HepG2 (cell line): ENCODE results near the gene SCYGR2. TPM values are rescaled to one million over a fixed set of nuclear protein-coding genes. Genes with fewer than 3 reads are reported as not detected.

Experiments
- ATAC-seq: fragments of 200-7000 bp; cut with Tn5 transposase; 3 replicates; pipeline ENCODE4 v1.9.1; 2020; ENCODE audit warnings: mild to moderate bottlenecking, moderate library complexity
- BruUV-seq: library from RNA; stranded (reverse); fragments of 400-500 nt; replicated peaks from 2 replicates; lab custom pipeline; 2021; lab: Mats Ljungman, UMichigan
- CTCF ChIA-PET: fragments of 300-600 bp; formaldehyde crosslinking; extraction: SDS; loops from one replicate; lab custom pipeline; 2021; ENCODE audit warnings: low total read pairs, inconsistent platforms, low intra/inter-chr PET ratio; lab: Yijun Ruan, JAX
- POLR2A ChIA-PET: fragments of 350-600 bp; sonication (Branson Sonifier 250); formaldehyde crosslinking; loops from one replicate; lab custom pipeline; 2020; ENCODE audit warnings: antibody characterized with exemption, inconsistent platforms; lab: Yijun Ruan, JAX
- DNase-seq: peaks from one replicate; pipeline ENCODE4 v3.0.0-alpha.2; 2015; ENCODE audit warnings: low spot score
- FAIRE-seq: peaks from 3 replicates; lab custom pipeline; 2011; peaks lifted over from hg19 to GRCh38; lab: Jason Lieb, UNC
- H2AFZ ChIP-seq: one replicate; pipeline ENCODE4 v1.6.1; 2011; ENCODE audit warnings: low read length, inconsistent platforms
- H3K27ac ChIP-seq: fragments of 300-600 bp; 3 replicates; pipeline ENCODE4 v1.8.0; 2011; ENCODE audit warnings: mixed run types, mild to moderate bottlenecking, mixed read lengths, low read length, inconsistent platforms; ENCODE audit not compliant: insufficient read depth; ENCODE audit errors: extremely low read length
- H3K27me3 ChIP-seq, 2 experiments: fragments of 200-600 bp in 1 of 2; 2 replicates in 1 of 2; 3 replicates in 1 of 2; pipeline versions ENCODE4 v1.6.0 to v1.8.0; 2011; ENCODE audit warnings: low read length in 2 of 2, mild to moderate bottlenecking in 2 of 2, moderate library complexity in 2 of 2, inconsistent platforms in 1 of 2; ENCODE audit not compliant: insufficient read depth in 2 of 2, control insufficient read depth in 1 of 2
- H3K36me3 ChIP-seq, 2 experiments: fragments of 200-600 bp in 1 of 2; replicated peaks in 1 of 2; 2 replicates in 1 of 2; 3 replicates in 1 of 2; pipeline versions ENCODE4 v1.5.1 to v1.8.0; 2011; ENCODE audit warnings: low read length in 2 of 2, inconsistent platforms in 1 of 2; ENCODE audit not compliant: insufficient read depth in 2 of 2, control insufficient read depth in 1 of 2
- H3K4me1 ChIP-seq: 2 replicates; pipeline ENCODE4 v1.5.1; 2012; ENCODE audit warnings: low read length, inconsistent platforms; ENCODE audit not compliant: insufficient read depth
- H3K4me2 ChIP-seq: 2 replicates; pipeline ENCODE4 v1.6.0; 2011; ENCODE audit warnings: low read depth, low read length, inconsistent platforms
- H3K4me3 ChIP-seq, 3 experiments: fragments of 200-600 bp in 1 of 3; sonication (generic), shearing (Covaris generic) in 1 of 3; replicated peaks in 1 of 3; 2 replicates each; pipeline ENCODE4 v1.5.1; 2011 to 2016; ENCODE audit warnings: low read length in 3 of 3, inconsistent platforms in 2 of 3, low read depth in 2 of 3, mild to moderate bottlenecking in 2 of 3, control low read depth in 1 of 3, mixed read lengths in 1 of 3; ENCODE audit not compliant: insufficient read depth in 1 of 3
- H3K79me2 ChIP-seq: one replicate; pipeline ENCODE4 v1.6.1; 2011; ENCODE audit warnings: low read length, inconsistent platforms; ENCODE audit not compliant: insufficient read depth
- H3K9ac ChIP-seq: 2 replicates; pipeline ENCODE4 v1.6.0; 2011; ENCODE audit warnings: mild to moderate bottlenecking, low read depth, low read length, inconsistent platforms; ENCODE audit not compliant: insufficient read depth
- H3K9me3 ChIP-seq: 2 replicates; pipeline ENCODE4 v1.5.1; 2012; ENCODE audit warnings: mild to moderate bottlenecking, low read length
- H4K20me1 ChIP-seq: 2 replicates; pipeline ENCODE4 v1.6.0; 2011; ENCODE audit warnings: inconsistent platforms, mild to moderate bottlenecking, low read length, moderate library complexity; ENCODE audit not compliant: insufficient read depth
- ELF1 ChIP-seq: sonication (generic); formaldehyde crosslinking; IDR thresholded peaks from 2 replicates; pipeline ENCODE4 v1.4.0; 2020; ENCODE audit warnings: missing genetic modification reagents
- FOXA3 ChIP-seq: IDR thresholded peaks from 2 replicates; pipeline ENCODE4 v1.6.1; 2016; ENCODE audit warnings: missing genetic modification reagents, missing compliant biosample characterization
- HNF1B ChIP-seq: sonication (generic); formaldehyde crosslinking; IDR thresholded peaks from 2 replicates; pipeline ENCODE4 v1.5.1; 2020; ENCODE audit warnings: mild to moderate bottlenecking, moderate library complexity, missing genetic modification reagents
- IRF2 ChIP-seq: IDR thresholded peaks from 2 replicates; pipeline ENCODE4 v1.6.1; 2018; ENCODE audit warnings: missing genetic modification reagents, missing compliant biosample characterization
- JUNB ChIP-seq: sonication (generic); formaldehyde crosslinking; IDR thresholded peaks from 2 replicates; pipeline ENCODE4 v1.8.0; 2022; ENCODE audit warnings: missing genetic modification reagents, mild to moderate bottlenecking, borderline replicate concordance
- MAFF ChIP-seq: IDR thresholded peaks from 2 replicates; pipeline ENCODE4 v1.6.1; 2011; ENCODE audit warnings: low read depth, low read length, improper control_type of control experiment
- NR2F2 ChIP-seq: IDR thresholded peaks from 2 replicates; pipeline ENCODE4 v1.6.1; 2012; ENCODE audit warnings: low read depth, inconsistent platforms, borderline replicate concordance
- PBX2 ChIP-seq: IDR thresholded peaks from 2 replicates; pipeline ENCODE4 v1.6.1; 2016; ENCODE audit warnings: control low read depth
- SCMH1 ChIP-seq: sonication (generic); formaldehyde crosslinking; IDR thresholded peaks from 2 replicates; pipeline ENCODE4 v1.9.0; 2021; ENCODE audit warnings: missing genetic modification reagents, mild to moderate bottlenecking, borderline replicate concordance
- SOX13 ChIP-seq, 3 experiments: fragments of 450-650 bp in 1 of 3; sonication (generic) in 1 of 3; formaldehyde crosslinking in 1 of 3; IDR thresholded peaks in 2 of 3; conservative IDR thresholded peaks in 1 of 3; 2 replicates each; pipeline versions ENCODE4 v1.5.0 to v1.6.1; 2016 to 2020; ENCODE audit warnings: antibody characterized with exemption in 1 of 3, mild to moderate bottlenecking in 1 of 3, missing compliant biosample characterization in 1 of 3, missing genetic modification reagents in 1 of 3, moderate library complexity in 1 of 3
- SRSF4 ChIP-seq: fragments of 200-400 bp; formaldehyde crosslinking; IDR thresholded peaks from one replicate; pipeline ENCODE4 v1.6.1; 2018; ENCODE audit warnings: mild to moderate bottlenecking, low read depth, low read length, moderate library complexity; ENCODE audit not compliant: poor library complexity, severe bottlenecking
- ZFP37 ChIP-seq: sonication (generic); formaldehyde crosslinking; IDR thresholded peaks from 2 replicates; pipeline ENCODE4 v1.4.0; 2020; ENCODE audit warnings: missing genetic modification reagents, borderline replicate concordance
- ZNF619 ChIP-seq: sonication (generic); formaldehyde crosslinking; IDR thresholded peaks from 2 replicates; pipeline ENCODE4 v1.4.0; 2020; ENCODE audit warnings: mild to moderate bottlenecking, missing genetic modification reagents
- WGBS: methylation state at CpG from one replicate; pipeline ENCODE4 v1.1.6; 2017; ENCODE audit warnings: low lambda C conversion rate; 5-methylcytosine and 5-hydroxymethylcytosine counted together
- in situ Hi-C: cut with HindIII; loops from 2 replicates; pipeline ENCODE4 v1.10.0; 2017; ENCODE audit warnings: low pct_unique_long_range_greater_than_20kb; ENCODE audit not compliant: extremely low pct_ligation_motif_present
- intact Hi-C: fragments of 100-400 bp; cut with micrococcal nuclease; formaldehyde crosslinking; loops from one replicate; pipeline ENCODE4 v1.10.0; 2022; ENCODE audit not compliant: unreplicated experiment
- polyA plus RNA-seq, 8 experiments: library from polyadenylated mRNA; depleted of rRNA in 3 of 8; stranded (reverse) in 7 of 8; unstranded in 1 of 8; fragments of >200 nt; fragmentation: Illumina TruSeq in 4 of 8; extraction: Trizol in 4 of 8; gene quantifications; 2 replicates each; pipeline versions ENCODE4 v1.2.1 to v1.2.3, GENCODE V29; 2011 to 2016; ENCODE audit warnings: low read depth in 4 of 8, missing spikeins in 1 of 8, mixed read lengths in 1 of 8; ENCODE audit not compliant: insufficient read depth in 1 of 8
- total RNA-seq, 5 experiments: library from RNA; depleted of rRNA; stranded (reverse); fragments of >200 nt; fragmentation: Illumina TruSeq; extraction: Trizol; gene quantifications; 2 replicates each; pipeline ENCODE4 v1.2.3, GENCODE V29; 2016; ENCODE audit warnings: low read depth in 1 of 5
- TF ChIP-seq, protein P1 (sequence below): sonication (generic); formaldehyde crosslinking; IDR thresholded peaks from 2 replicates; pipeline ENCODE4 v1.4.0; 2020; ENCODE audit warnings: missing genetic modification reagents
- TF ChIP-seq, protein P2 (sequence below): sonication (generic); IDR thresholded peaks from 2 replicates; pipeline ENCODE4 v1.6.1; 2016; ENCODE audit warnings: low read depth, borderline replicate concordance

Gene SCYGR2
- total and polyA plus RNA-seq, 2 of the 13 experiments (the other 11 are each of a cell fraction or from before 2014, with no cell fraction given), result not detected

- no peak overlapping the region for H2AFZ ChIP-seq
- peak overlapping the region; percentile 45; the same call in 1 of the 2 replicates for H3K9ac ChIP-seq
- in situ Hi-C loops, result no loop called here
- no peaks in the 10 kb centered on the region for H3K36me3 ChIP-seq
- H3K79me2 ChIP-seq, result no peaks in the 10 kb centered on the region
- ATAC-seq (peak; percentile 95), FAIRE-seq (peak; percentile 81), DNase-seq (peak; percentile 98)
- no peaks in the 10 kb centered on the region for H3K9me3 ChIP-seq
- peak overlapping the region; percentile 61 for H3K27ac ChIP-seq
- POLR2A ChIA-PET, result interaction anchor here (1.1 to 1.4 kb wide), 6 partner anchors 14 to 305 kb away, joined by 3 to 6 read pairs (median 4); partner anchors contain the start of gene CCL20
- CTCF ChIA-PET, result interaction anchor here (0.8 kb wide), 1 partner anchor 9 kb away, joined by 3 read pairs; no protein-coding TSS in a partner anchor
- H3K4me2 ChIP-seq, result peak overlapping the region; percentile 55
- no peaks in the 10 kb centered on the region for H4K20me1 ChIP-seq
- no TSS peak for BruUV-seq
- 6% methylated on average over 5 of the region's 5 CpGs for WGBS
- no peaks in the 10 kb centered on the region for H3K27me3 ChIP-seq
- intact Hi-C loops, result loop anchor here (1.0 to 5.0 kb wide), 3 partner anchors 122 to 172 kb away; partner anchors contain the start of genes AGFG1 and CCL20
- H3K4me3 ChIP-seq, result peak overlapping the region in 1 of 3 experiments; percentile 18; a peak in 1 of 6 replicates
- peaks cover 38% of the 10 kb centered on the region for H3K4me1 ChIP-seq
- TF ChIP-seq ELF1 (CRISPR knock-in tag), result no peak; the same call in 1 of the 2 replicates
- peak; percentile 55; the same call in 1 of the 2 replicates for TF ChIP-seq IRF2 (CRISPR knock-in tag)
- TF ChIP-seq HNF1B (CRISPR knock-in tag), result no peak
- TF ChIP-seq SRSF4, result no peak
- peak; percentile 29; the same call in 1 of the 2 replicates for TF ChIP-seq MAFF
- TF ChIP-seq, protein P1, sequence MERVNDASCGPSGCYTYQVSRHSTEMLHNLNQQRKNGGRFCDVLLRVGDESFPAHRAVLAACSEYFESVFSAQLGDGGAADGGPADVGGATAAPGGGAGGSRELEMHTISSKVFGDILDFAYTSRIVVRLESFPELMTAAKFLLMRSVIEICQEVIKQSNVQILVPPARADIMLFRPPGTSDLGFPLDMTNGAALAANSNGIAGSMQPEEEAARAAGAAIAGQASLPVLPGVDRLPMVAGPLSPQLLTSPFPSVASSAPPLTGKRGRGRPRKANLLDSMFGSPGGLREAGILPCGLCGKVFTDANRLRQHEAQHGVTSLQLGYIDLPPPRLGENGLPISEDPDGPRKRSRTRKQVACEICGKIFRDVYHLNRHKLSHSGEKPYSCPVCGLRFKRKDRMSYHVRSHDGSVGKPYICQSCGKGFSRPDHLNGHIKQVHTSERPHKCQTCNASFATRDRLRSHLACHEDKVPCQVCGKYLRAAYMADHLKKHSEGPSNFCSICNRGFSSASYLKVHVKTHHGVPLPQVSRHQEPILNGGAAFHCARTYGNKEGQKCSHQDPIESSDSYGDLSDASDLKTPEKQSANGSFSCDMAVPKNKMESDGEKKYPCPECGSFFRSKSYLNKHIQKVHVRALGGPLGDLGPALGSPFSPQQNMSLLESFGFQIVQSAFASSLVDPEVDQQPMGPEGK (CRISPR knock-in tag), result peak; percentile 75
- TF ChIP-seq ZFP37 (CRISPR knock-in tag), result no peak
- TF ChIP-seq PBX2 (CRISPR knock-in tag), result no peak
- no peak for TF ChIP-seq JUNB (CRISPR knock-in tag)
- TF ChIP-seq ZNF619 (CRISPR knock-in tag), result no peak
- no peak for TF ChIP-seq SCMH1 (CRISPR knock-in tag)
- TF ChIP-seq, protein P2, sequence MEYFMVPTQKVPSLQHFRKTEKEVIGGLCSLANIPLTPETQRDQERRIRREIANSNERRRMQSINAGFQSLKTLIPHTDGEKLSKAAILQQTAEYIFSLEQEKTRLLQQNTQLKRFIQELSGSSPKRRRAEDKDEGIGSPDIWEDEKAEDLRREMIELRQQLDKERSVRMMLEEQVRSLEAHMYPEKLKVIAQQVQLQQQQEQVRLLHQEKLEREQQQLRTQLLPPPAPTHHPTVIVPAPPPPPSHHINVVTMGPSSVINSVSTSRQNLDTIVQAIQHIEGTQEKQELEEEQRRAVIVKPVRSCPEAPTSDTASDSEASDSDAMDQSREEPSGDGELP, result peak; percentile 82; the same call in 1 of the 2 replicates
- peak; percentile 100 for TF ChIP-seq SOX13 (IDR thresholded peaks at IDR 0.05)
- peak in 1 of 2 experiments; percentile 100; a peak in 2 of 4 replicates for TF ChIP-seq SOX13 (CRISPR knock-in tag; conservative IDR thresholded peaks at IDR 0.05 in 1 of 2, IDR thresholded peaks at IDR 0.05 in 1 of 2)
- TF ChIP-seq FOXA3 (CRISPR knock-in tag), result peak; percentile 88
- peak; percentile 77; the same call in 1 of the 2 replicates for TF ChIP-seq NR2F2
Measured at GRCh38 chr2:227643990-227644551, 45.4 kb downstream of the SCYGR2 start.
